HG03025 (cell line): ENCODE measurements around the gene IQGAP2.

Experiments
- ATAC-seq: cut with Tn5 transposase; IDR thresholded peaks from one replicate; pipeline ENCODE4 v1.9.1; 2021; ENCODE audit warnings: mild to moderate bottlenecking, moderate library complexity; ENCODE audit not compliant: unreplicated experiment, low FRiP score

The IQGAP2 gene

DNA sequence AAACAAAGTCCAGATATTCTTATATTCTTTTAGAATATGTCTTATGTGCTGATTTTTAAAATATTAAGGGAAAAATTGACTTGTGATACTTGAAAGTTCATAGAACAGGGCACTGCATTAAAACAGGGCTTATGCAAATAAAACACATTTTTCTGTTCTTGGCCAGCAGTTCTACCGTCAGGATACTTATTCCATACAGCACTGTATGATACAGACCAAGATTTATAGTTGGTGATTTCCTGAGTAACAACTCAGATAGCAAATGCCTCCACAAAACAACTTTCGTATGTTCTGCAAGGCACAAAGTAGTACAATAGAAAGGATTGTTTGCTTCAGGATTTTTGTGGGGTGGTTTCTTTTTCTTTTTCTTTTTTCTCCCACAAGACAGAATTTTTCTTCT is 150.2 kb downstream of the IQGAP2 start:
- no peak for ATAC-seq

DNA sequence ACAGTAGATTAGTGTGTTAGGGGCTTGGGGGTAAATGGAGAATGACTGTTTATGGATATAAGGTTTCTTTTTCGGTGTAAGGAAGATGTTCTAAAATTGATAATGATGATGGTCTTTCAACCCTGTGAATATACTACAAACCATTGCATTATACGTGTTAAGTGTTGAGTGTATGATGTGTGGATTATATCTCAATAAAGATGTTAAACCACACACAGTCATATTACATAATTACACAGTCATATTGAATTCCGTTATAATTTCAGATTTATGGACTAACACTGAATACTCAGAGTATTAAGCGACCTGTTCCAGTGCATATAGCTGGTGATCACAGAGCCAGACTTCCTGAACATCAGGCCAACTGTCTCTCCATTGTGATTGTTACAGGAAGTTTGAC is 152.0 kb downstream of the IQGAP2 start:
- ATAC-seq, result no peak

DNA sequence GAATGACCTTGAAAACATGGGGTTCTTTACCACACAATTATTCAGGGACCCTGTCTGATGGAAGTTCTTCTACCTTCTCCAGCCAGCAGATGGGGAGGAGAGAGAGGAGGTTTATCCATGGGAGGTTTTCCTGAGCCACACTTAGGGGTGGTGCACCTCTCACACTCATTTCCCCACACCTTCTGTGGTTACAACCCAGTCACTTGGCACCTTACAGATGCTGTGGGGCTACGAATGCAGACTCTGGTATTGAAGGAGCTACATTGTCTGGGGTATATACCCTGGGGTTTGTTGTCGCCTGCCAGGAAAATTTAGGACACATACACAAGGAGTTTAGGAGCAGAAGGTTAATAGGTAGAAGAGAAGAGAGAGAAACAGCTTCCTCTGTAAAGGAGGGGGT is 152.6 kb downstream of the IQGAP2 start:
- no peak for ATAC-seq

DNA sequence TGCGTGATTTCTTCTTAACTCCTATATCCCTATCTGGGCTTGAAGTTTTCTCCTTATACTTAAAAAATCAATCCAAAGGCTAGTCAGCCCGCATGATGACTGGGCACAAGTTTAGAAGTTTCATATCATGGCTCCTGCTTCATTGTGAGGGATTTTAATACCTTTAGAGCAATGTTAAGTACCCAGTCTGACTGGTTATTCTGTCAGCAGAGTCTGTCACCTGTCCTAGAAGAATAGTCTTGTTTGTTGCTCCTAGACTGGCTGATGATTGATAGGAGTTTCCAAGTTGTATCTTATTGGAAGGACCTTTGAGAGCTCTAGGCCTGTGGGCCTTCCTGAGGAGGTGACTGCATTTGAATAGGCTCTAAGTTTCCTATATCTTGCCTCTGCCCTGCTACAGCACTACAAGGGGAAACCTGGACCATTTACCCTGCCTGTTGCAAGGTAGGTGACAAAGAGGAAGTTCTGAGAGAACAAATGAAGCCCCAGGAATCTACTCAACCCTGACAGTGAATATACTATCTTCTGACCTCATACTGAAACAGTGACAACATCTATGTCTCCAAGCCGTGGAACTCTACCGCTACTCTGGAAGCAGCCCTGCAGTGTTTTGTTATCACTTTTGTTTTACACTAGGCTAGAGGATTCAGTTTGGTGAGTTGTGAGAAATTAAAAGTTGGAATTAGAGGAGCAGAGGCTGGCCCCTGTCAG is 153.6 kb downstream of the IQGAP2 start:
- peak; percentile 75 for ATAC-seq

DNA sequence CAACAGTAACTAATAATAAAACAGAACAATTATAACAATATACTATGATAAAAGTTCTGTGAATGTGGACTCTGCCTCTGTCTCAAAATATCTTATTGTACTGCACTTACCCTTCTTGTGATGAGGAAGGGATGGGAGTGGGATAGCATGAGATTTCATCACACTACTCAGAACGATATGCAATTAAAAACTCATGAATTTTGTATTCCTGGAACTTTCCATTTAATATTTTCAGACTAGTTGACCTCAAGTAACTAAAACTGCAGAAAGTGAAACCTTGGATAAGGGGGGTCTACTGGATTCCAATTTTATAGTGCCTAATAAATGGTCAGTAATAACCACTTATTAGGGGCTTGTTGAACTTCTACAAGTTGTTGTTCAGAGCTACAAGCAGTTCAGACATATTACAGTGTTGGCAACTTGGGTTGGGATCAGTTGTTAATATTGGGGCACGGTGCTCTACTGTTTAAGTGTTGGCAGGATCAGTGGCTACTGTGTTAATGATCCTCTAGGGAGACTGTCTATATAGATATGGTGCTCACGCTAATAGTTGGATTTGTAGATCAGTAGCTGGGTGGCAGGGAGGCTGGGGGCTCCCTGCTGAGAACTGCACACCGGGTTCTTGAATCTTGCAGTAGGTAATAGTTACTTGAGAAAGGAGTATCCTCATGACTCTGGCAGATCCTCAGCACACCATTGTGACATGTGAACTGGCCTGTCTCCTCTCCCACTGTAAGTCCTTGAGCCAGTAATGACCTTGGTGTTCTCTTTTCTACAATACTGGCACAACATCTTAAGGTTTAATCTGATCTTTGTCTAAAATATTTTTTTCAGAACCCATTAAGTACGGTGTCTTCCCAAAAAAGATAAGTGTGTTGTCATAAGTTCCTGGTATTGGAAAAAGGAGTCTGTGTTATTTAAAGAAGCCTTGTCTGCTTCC is 158.1 kb downstream of the IQGAP2 start:
- ATAC-seq, result no peak

GRCh38 chr5:76561959-76562358 is 158.9 kb downstream of the IQGAP2 start:
- ATAC-seq, result no peak

- no peak for ATAC-seq
Observed at GRCh38 chr5:76565009-76565408, 161.9 kb downstream of the IQGAP2 start.

DNA sequence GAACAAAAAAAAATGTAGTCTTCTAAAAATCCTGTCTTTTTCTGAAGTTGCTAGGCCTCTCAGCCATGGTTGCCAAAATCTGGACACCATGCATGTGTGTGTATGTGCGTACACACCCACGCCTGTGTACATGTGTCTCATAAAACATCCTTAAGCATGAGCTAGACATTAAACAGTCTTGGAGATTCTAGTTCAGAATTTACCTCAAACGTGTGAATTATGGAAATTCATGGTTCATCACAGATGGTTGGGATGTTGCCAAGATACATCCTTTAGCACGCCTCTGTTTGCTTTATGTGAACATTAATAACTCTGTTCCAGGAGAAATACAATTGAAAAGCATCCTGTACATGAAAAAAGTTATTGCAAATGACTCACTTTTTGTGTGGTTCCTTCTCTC is 167.1 kb downstream of the IQGAP2 start:
- ATAC-seq, result no peak

GRCh38 chr5:76571559-76571958 is 168.5 kb downstream of the IQGAP2 start:
- no peak for ATAC-seq

- no peak for ATAC-seq
Observed at GRCh38 chr5:76576450-76576849, 173.4 kb downstream of the IQGAP2 start.

DNA sequence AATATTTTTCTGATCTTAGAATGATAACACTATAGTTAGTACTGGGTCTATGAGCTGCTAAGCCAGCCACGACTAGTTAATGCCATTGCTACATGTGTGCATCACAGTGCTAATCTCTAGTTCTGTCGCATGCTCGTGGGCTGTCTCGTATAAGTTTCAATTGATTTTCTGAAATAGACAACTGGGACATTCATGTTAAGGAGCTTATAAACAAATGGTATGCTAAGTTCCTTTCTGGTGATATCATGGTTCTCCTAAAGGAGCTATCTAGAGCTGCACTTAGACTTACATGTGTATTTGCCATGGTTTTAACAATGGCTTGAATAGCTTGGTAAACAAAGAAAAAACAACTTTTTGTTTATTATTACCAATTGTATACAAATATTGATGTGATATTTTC is 173.9 kb downstream of the IQGAP2 start:
- no peak for ATAC-seq

DNA sequence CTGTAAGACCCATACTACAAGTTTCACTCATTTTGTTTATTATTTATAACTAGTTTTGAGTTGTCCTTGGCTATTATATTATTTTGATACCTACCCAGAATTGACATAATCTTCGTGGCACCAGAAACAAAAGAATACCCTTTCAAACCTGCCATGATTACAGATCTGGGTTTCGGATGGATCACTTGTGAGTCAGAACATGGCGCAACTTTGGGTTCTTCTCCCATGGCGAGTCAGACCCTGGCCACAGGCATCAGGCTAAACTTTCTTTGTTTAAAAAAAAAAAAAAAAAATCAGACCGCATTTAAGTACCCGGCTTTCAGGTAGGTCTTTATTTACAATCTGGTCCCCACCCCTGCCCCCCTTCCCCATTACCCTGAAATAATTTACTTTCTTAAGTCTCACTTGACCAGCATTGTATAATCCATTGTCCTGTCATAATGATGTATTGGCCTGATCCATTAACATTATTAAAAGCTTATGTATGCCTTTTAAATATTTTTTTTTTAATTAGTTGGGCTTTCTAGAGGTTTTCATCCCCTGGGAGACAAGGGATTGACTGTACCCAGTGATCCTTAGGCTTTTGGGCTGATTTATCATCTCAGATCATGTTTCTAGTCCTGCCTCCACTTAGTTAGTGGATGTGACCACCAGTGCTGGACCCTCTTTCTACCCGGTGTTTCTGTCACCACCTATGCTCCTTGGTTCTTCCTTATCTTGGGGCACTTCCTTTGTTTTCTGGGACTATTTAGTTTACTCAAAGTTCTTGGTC is 176.3 kb downstream of the IQGAP2 start:
- no peak for ATAC-seq

DNA sequence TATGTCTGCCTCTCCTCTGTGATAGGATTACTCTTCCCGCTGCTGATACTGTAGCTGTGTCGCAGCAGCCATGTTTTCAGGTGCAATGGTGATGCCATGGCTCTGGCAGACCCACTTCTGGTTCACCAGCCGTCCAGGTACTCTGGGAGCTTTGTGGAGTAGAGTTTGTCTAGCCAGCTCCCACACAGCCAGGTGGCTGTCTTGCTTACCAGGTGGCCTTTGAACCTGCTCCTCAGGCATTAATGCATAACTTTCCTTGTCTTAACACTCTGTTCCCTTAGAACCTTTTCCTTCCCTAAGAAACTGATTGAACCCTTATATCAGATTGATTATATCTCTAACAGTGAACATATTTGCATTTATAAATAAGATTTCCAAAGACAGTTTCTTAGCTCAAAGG is 177.9 kb downstream of the IQGAP2 start:
- ATAC-seq, result no peak

DNA sequence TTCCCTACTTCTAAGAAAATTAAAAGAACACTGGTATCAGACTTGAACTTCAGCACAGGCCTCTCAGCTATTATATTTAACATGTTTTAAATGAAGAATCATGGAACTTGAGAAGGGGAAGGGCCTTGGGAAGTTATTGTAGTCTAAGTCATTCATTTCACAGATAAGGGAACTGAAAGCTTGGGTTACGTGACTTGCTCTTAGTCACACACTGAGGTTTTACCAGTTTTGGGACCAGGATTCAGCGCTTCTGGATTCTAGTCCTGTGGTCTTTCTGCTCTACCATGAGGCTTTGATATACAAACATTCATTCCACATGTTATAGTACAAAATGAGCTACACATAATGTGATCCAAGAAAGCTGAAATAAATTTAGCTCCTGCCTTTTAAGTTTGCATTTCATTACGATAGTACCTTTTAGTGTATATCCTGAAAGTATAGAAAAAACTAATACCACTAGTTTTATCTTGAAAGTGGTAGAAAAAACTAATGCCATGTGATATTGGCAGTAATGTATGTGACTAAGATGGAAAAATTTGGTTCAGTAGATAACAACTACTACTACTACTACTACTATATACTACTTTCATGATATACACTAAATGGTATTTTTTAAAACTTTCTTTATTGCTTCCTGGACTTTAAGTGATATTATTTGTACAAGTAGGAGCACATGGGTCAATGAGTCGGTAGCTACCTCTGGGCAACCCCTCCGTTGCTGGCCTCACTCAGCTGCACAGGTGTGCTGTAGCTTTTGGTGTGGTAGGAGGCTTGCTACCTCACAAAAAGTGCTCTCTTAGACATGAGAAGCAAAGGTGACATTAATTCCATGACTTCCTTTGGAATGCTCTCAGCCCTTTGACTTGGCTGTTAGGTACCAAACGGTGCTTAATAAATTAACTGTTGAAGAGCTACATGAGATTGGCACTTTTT is 179.4 kb downstream of the IQGAP2 start:
- peak; percentile 82 for ATAC-seq

DNA sequence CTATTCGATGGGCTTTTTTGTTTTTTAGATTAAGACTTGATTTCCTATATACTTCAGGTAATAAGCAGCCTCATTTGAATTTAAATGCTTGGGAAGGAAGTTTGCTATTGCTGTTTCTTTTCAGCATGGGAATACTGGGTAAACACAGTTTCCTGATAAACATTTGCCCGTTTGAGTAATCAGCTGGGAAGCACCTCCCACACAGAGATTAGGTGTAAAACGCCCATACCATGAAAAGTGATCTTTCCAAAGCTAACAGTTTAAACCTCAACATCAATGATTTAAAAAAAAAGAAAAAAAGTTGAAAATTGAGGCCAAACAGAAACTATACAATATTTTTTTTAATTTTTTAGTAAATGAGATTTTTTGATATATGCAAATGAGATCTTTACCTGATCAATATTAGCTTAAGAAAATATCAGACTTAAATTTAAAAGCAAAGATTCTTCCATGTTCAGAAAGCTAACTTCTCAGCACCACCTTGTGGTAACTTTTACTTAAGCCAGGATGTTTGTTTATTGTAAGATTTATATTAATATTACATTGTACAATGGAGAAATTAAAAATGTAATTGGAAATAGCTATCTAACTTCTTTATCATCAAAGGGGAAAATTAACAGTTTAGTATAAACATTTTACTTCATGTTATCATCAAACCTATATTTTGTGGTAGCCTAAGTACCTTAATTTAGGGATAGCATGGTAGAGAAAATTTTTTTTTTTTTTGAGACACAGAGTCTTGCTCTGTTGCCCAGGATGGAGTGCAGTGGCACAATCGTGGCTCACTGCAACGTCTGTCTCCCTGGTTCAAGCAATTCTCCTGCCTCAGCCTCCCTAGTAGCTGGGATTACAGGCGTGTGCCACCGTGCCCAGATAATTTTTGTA is 180.3 kb downstream of the IQGAP2 start:
- no peak for ATAC-seq

DNA sequence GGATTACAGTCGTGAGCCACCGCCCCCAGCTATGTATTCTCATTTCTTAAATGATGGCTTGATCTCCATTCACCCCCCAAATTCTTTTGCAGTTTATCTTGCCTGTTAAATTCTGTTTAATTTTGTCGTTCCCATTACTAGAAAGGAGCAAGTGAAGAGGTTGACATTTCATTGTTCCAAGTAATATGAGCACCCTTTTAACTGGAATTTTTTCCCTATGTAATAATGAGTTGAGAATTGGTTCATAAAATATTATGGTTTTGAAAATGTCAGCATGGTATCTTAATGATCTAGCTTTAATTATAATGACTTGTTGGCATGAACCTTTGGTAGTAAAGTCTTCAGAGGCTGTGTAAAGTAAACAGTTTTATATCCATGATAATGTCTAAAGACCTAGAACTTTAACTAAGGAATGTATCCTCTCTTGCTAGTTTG is 182.7 kb downstream of the IQGAP2 start:
- ATAC-seq, result no peak

DNA sequence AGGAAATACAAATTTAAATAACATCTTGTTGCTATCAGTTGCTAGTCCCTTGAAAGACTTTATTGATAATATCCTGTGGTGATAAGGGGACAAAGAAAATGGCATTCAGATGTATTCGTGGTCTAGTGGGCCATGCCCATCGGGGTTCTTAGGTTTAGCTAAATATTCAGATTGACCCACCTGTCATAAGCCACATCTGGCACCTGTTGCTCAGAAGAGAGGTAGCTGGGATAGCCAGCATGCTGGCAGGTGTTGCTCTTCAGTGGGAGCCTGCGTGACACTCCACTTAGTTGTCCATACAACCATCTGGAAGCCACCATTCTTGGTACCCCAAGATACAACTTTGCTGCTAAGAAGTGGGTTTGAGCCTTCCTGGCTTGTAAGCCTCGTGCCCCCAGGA is 183.4 kb downstream of the IQGAP2 start:
- ATAC-seq, result no peak

- peak; percentile 91 for ATAC-seq
Observed at GRCh38 chr5:76590027-76590426, 186.9 kb downstream of the IQGAP2 start.

GRCh38 chr5:76591366-76591765 is 188.3 kb downstream of the IQGAP2 start:
- ATAC-seq, result no peak
